Thoracic aorta (tissue), 2 donors: Measurements from ENCODE around the gene EP400. TPM values are rescaled to one million over a fixed set of nuclear protein-coding genes. Genes with fewer than 3 reads are reported as not detected.

ENCODE experiments used
- ATAC-seq: fragments of 150-250 bp; one replicate; pipeline ENCODE4 v1.8.0; 2017; ENCODE audit warnings: low read depth; ENCODE audit not compliant: insufficient number of reproducible peaks, low FRiP score
- DNase-seq: peaks from one replicate; pipeline ENCODE4 v3.0.0-alpha.2; 2020; ENCODE audit warnings: low spot score
- H3K27ac ChIP-seq, 2 donors: fragments of 200-600 bp; sonication (generic); 1 replicate in 1 of 2; 2 replicates in 1 of 2; pipeline ENCODE4 v1.5.1; 2016; ENCODE audit warnings: mild to moderate bottlenecking in 2 of 2, moderate library complexity in 2 of 2
- H3K27me3 ChIP-seq: fragments of 200-600 bp; sonication (generic); replicated peaks from 2 replicates; pipeline ENCODE4 v1.6.0; 2016; ENCODE audit warnings: mild to moderate bottlenecking; ENCODE audit not compliant: insufficient read depth
- H3K36me3 ChIP-seq: fragments of 200-600 bp; sonication (generic); one replicate; pipeline ENCODE4 v1.5.1; 2016
- H3K4me1 ChIP-seq, 2 donors: fragments of 200-600 bp; sonication (generic); 1 replicate in 1 of 2; 2 replicates in 1 of 2; pipeline versions ENCODE4 v1.5.1 to v1.6.0; 2016; ENCODE audit warnings: low read depth in 2 of 2, mild to moderate bottlenecking in 1 of 2; ENCODE audit not compliant: control insufficient read depth in 1 of 2
- H3K4me3 ChIP-seq: fragments of 200-600 bp; sonication (generic); 2 replicates; pipeline ENCODE4 v1.5.1; 2016; ENCODE audit warnings: mild to moderate bottlenecking
- H3K9me3 ChIP-seq: fragments of 200-600 bp; sonication (generic); 2 replicates; pipeline ENCODE4 v1.5.1; 2016
- total RNA-seq, 2 donors: library from RNA; depleted of rRNA; stranded (reverse); fragments of >200 nt; gene quantifications; one replicate each; pipeline versions ENCODE4 v1.1.0 to v1.2.3, GENCODE V29; 2016
- TF ChIP-seq, protein P1 (sequence below): fragments of 200-600 bp; sonication (generic); IDR thresholded peaks from one replicate; pipeline ENCODE4 v1.5.1; 2019; ENCODE audit warnings: antibody characterized with exemption

The EP400 gene
- total RNA-seq, 2 donors from 2014 or later = 20.2 to 47.3 TPM

DNA sequence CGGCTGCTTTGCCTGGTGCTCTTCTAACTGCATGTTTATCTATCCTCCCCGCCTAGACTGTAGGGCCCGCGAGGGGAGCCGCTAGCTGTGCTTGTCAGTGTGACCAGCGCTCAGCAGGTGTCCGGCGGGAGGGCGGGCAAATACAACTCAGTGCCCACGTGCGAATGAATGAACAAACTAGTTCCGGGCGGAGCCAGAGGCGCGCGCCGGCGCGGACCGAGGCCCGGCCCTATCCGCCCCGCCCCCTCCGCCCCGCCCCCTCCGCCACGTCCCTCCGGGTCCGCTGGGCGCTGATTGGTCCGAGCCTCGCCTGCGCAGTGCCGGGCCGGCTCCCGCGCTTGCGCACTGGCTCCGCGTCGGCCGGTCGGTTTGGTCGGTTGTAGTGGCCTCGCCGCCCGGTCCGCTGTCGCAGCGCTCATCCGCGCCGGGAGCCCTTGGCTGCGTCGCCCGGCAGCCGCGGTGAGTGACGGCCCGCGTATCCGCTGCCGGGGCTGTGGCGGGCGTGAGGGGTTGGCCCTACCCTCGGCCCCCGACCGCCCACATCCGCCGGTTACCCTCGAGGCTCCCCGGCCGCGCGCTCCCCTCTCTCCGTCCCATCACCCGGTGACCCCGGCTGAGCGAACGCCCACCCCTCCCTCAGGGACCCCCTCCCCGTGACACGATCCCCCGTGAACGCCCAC lies 134.3 kb downstream of the EP400 start:
- Histone ChIP-seq H3K36me3 (no peaks in the 10 kb centered on the region), H3K4me3 (peak overlapping the region; percentile 90), H3K27ac (peak overlapping the region; percentile 59 to 78), H3K9me3 (no peaks in the 10 kb centered on the region), H3K27me3 (no peaks in the 10 kb centered on the region), H3K4me1 (peaks cover 4 to 5% of the 10 kb centered on the region in 2 donors)
- TF ChIP-seq, protein P1, sequence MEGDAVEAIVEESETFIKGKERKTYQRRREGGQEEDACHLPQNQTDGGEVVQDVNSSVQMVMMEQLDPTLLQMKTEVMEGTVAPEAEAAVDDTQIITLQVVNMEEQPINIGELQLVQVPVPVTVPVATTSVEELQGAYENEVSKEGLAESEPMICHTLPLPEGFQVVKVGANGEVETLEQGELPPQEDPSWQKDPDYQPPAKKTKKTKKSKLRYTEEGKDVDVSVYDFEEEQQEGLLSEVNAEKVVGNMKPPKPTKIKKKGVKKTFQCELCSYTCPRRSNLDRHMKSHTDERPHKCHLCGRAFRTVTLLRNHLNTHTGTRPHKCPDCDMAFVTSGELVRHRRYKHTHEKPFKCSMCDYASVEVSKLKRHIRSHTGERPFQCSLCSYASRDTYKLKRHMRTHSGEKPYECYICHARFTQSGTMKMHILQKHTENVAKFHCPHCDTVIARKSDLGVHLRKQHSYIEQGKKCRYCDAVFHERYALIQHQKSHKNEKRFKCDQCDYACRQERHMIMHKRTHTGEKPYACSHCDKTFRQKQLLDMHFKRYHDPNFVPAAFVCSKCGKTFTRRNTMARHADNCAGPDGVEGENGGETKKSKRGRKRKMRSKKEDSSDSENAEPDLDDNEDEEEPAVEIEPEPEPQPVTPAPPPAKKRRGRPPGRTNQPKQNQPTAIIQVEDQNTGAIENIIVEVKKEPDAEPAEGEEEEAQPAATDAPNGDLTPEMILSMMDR = no peak
- DNase-seq (peak; percentile 57), ATAC-seq (peak; percentile 94)

DNA sequence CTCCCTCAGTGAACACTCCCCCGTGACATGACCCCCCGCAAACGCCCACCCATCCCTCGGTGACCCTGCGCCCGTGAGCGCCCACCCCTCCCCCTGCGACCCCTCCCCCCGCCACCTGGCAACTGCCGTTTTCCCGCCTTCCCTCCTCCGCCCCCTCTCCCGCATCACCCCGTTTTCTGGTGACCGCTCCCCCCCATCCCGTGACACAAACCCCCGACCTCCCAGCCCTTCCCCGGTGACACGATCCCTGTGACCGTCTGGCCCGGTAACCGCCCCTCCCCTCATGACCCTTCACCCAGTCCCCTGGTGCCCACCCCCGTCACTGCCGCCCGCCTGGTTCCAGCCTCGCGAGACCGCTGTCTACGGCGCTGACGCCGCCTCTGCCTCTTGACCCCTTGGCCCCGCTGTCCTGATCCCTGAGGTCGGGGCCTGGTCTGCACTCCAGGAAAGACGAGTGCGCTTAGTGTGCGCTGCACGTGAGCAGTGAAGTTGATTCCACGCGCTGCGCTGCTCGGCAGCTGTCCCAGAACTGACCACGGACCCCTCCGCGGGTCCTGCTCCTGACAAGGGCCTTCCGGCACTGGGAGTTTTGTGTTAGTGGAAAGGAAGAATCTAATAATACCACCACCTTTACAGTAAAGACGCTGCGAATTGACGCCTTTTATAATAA lies 135.0 kb downstream of the EP400 start:
- no peak for ATAC-seq
- no peaks in the 10 kb centered on the region for H3K36me3 ChIP-seq
- no peaks in the 10 kb centered on the region for H3K27me3 ChIP-seq
- H3K4me3 ChIP-seq = peak overlapping the region; percentile 90
- TF ChIP-seq, protein P1 = no peak
- peak; percentile 29 for DNase-seq
- peak overlapping the region; percentile 59 to 78 for H3K27ac ChIP-seq
- H3K4me1 ChIP-seq = peaks cover 4 to 5% of the 10 kb centered on the region in 2 donors
- no peaks in the 10 kb centered on the region for H3K9me3 ChIP-seq

DNA sequence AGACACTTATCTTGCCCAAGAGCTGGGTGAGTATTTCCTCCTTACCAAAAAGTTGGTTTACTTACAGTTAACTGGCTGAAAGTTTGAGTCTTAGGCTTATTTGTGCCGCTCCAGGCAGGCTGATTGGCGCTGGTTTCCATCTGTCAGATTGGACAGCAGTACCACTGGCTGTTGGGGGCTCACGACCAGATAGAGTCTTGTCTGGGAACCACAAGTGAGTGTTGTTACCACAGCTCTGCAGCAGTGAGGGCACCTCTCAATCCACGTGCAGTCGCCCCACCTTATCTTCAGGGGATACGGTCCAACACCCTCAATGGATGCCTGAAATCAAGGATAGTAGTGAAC lies 135.5 kb downstream of the EP400 start:
- peak overlapping the region; percentile 90 for H3K4me3 ChIP-seq
- peak overlapping the region; percentile 42 to 78 for H3K27ac ChIP-seq
- H3K4me1 ChIP-seq = peaks cover 4 to 5% of the 10 kb centered on the region in 2 donors
- ATAC-seq (no peak), DNase-seq (no peak)
- no peaks in the 10 kb centered on the region for H3K27me3 ChIP-seq
- no peaks in the 10 kb centered on the region for H3K36me3 ChIP-seq
- TF ChIP-seq, protein P1 = no peak
- H3K9me3 ChIP-seq = no peaks in the 10 kb centered on the region

DNA sequence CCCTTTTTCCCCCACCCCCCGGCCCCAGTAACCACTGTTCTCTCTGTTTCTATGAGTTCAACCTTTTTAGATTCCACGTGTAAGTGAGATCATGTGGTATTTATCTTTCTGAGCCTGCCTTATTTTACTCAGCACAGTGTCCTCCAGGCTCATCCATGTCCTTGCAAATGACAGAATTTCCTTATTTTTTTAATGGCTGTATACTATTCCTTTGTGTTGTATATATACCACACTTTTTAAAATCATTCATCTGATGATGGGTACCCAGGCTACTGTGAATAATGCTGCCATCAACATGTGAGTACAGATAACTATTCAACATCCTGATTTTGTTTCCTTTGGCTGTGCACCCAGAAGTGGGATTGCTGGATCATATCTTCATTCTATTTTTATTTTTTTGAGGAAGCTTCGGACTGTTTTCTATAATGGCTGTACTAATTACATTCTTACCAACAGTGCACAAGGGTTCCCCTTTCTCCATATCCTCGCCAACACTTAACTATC lies 139.7 kb downstream of the EP400 start:
- Histone ChIP-seq H3K27ac (no peak overlapping the region), H3K27me3 (no peaks in the 10 kb centered on the region)
- no peak for DNase-seq

More for the DNA sequence above, 139.7 kb downstream of the EP400 start:
- no peak for ATAC-seq
- H3K4me1 ChIP-seq = no peaks in the 10 kb centered on the region
- no peaks in the 10 kb centered on the region for H3K36me3 ChIP-seq
- H3K4me3 ChIP-seq = no peak overlapping the region
- H3K9me3 ChIP-seq = no peaks in the 10 kb centered on the region
- TF ChIP-seq, protein P1 = no peak
